H1 (cell line): ENCODE data around the gene PRKN. TPM values are rescaled to one million over a fixed set of nuclear protein-coding genes. Genes with fewer than 3 reads are reported as not detected.

Experiments
- polyA plus RNA-seq, 7 experiments: library from polyadenylated mRNA; depleted of rRNA in 3 of 7; stranded (reverse) in 5 of 7; unstranded in 2 of 7; fragments of >200 nt in 5 of 7; fragments of 200-250 nt in 2 of 7; gene quantifications; 1 replicate in 5 of 7; 2 replicates in 1 of 7; 4 replicates in 1 of 7; pipeline versions ENCODE4 v1.2.1 to v1.2.3, GENCODE V29; 2011 to 2013; ENCODE audit warnings: missing spikeins in 2 of 7, mixed read lengths in 2 of 7
- total RNA-seq: library from RNA; stranded (reverse); fragmentation: NEBNext Ultra II Directional; extraction: Animal tissue kit (Norgen Biotek cat#: 25700); gene quantifications from 2 replicates; pipeline ENCODE4 v1.2.1, GENCODE V29; 2021
- TF ChIP-seq, protein P1 (sequence below): fragments of 300-600 bp; sonication (generic); IDR thresholded peaks from 2 replicates; pipeline ENCODE4 v1.7.1; 2012; ENCODE audit warnings: low read length, moderate library complexity, mild to moderate bottlenecking, inconsistent platforms; ENCODE audit not compliant: insufficient replicate concordance

PRKN gene
- total and polyA plus RNA-seq, 2 of the 8 experiments (the other 6 are each of a cell fraction or from before 2014, with no cell fraction given), result 0.13 to 0.29 TPM

DNA sequence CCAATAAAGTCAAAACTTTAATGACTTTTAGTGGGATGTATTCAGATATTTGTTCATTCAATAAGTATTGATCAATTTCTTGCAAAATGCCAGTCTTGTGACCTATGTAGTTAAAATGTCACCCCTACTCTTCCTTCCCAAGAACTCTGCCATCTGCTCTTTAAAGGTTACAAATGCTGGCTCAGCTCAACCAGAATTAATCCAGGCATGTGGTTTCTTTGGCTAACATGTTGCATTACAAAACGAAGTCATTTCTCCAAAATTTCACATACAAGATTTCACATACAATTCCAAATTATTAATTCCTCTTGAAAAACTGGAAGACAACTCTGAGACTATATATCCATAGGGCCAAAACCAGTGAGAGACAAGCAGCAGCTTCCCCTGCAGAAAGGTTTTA lies 395.7 kb downstream of the PRKN start (continued):
- TF ChIP-seq, protein P1, sequence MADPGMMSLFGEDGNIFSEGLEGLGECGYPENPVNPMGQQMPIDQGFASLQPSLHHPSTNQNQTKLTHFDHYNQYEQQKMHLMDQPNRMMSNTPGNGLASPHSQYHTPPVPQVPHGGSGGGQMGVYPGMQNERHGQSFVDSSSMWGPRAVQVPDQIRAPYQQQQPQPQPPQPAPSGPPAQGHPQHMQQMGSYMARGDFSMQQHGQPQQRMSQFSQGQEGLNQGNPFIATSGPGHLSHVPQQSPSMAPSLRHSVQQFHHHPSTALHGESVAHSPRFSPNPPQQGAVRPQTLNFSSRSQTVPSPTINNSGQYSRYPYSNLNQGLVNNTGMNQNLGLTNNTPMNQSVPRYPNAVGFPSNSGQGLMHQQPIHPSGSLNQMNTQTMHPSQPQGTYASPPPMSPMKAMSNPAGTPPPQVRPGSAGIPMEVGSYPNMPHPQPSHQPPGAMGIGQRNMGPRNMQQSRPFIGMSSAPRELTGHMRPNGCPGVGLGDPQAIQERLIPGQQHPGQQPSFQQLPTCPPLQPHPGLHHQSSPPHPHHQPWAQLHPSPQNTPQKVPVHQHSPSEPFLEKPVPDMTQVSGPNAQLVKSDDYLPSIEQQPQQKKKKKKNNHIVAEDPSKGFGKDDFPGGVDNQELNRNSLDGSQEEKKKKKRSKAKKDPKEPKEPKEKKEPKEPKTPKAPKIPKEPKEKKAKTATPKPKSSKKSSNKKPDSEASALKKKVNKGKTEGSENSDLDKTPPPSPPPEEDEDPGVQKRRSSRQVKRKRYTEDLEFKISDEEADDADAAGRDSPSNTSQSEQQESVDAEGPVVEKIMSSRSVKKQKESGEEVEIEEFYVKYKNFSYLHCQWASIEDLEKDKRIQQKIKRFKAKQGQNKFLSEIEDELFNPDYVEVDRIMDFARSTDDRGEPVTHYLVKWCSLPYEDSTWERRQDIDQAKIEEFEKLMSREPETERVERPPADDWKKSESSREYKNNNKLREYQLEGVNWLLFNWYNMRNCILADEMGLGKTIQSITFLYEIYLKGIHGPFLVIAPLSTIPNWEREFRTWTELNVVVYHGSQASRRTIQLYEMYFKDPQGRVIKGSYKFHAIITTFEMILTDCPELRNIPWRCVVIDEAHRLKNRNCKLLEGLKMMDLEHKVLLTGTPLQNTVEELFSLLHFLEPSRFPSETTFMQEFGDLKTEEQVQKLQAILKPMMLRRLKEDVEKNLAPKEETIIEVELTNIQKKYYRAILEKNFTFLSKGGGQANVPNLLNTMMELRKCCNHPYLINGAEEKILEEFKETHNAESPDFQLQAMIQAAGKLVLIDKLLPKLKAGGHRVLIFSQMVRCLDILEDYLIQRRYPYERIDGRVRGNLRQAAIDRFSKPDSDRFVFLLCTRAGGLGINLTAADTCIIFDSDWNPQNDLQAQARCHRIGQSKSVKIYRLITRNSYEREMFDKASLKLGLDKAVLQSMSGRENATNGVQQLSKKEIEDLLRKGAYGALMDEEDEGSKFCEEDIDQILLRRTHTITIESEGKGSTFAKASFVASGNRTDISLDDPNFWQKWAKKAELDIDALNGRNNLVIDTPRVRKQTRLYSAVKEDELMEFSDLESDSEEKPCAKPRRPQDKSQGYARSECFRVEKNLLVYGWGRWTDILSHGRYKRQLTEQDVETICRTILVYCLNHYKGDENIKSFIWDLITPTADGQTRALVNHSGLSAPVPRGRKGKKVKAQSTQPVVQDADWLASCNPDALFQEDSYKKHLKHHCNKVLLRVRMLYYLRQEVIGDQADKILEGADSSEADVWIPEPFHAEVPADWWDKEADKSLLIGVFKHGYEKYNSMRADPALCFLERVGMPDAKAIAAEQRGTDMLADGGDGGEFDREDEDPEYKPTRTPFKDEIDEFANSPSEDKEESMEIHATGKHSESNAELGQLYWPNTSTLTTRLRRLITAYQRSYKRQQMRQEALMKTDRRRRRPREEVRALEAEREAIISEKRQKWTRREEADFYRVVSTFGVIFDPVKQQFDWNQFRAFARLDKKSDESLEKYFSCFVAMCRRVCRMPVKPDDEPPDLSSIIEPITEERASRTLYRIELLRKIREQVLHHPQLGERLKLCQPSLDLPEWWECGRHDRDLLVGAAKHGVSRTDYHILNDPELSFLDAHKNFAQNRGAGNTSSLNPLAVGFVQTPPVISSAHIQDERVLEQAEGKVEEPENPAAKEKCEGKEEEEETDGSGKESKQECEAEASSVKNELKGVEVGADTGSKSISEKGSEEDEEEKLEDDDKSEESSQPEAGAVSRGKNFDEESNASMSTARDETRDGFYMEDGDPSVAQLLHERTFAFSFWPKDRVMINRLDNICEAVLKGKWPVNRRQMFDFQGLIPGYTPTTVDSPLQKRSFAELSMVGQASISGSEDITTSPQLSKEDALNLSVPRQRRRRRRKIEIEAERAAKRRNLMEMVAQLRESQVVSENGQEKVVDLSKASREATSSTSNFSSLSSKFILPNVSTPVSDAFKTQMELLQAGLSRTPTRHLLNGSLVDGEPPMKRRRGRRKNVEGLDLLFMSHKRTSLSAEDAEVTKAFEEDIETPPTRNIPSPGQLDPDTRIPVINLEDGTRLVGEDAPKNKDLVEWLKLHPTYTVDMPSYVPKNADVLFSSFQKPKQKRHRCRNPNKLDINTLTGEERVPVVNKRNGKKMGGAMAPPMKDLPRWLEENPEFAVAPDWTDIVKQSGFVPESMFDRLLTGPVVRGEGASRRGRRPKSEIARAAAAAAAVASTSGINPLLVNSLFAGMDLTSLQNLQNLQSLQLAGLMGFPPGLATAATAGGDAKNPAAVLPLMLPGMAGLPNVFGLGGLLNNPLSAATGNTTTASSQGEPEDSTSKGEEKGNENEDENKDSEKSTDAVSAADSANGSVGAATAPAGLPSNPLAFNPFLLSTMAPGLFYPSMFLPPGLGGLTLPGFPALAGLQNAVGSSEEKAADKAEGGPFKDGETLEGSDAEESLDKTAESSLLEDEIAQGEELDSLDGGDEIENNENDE, result no peak
